Measurements from ENCODE around the gene NEK3.
"Not testable (repeated sequence)": the region's sequence is repeated elsewhere in the genome, so short reads cannot be mapped to it uniquely, and the experiment has no call there.

The NEK3 gene

GRCh38 chr13:52159159-52159982, at the start of gene NEK3:
Gene NEK3, minus strand, starts transcription at chr13:52159597. Its CDS starts 3,406 bp downstream, at chr13:52156191.
- peak; percentile 50 for DNase-seq (ENCODE audit: low read depth)

GRCh38 chr13:52208384-52208783, 49.0 kb upstream of the NEK3 start:
- not testable (repeated sequence) for DNase-seq (ENCODE audit: low read depth)

- DNase-seq (ENCODE audit: low read depth), result not testable (repeated sequence)
Observed at GRCh38 chr13:52207896-52208295, 48.5 kb upstream of the NEK3 start.

GRCh38 chr13:52207337-52207736, 47.9 kb upstream of the NEK3 start:
- not testable (repeated sequence) for DNase-seq (ENCODE audit: low read depth)

- not testable (repeated sequence) for DNase-seq (ENCODE audit: low read depth)
Observed at GRCh38 chr13:52204546-52204945, 45.1 kb upstream of the NEK3 start.

- DNase-seq (ENCODE audit: low read depth), result peak; percentile 83
Observed at GRCh38 chr13:52203864-52204263, 44.5 kb upstream of the NEK3 start.

- not testable (repeated sequence) for DNase-seq (ENCODE audit: low read depth)
Observed at GRCh38 chr13:52202506-52202905, 43.1 kb upstream of the NEK3 start.

GRCh38 chr13:52201439-52202193, 42.2 kb upstream of the NEK3 start:
- DNase-seq (ENCODE audit: low read depth), result not testable (repeated sequence)

- peak; percentile 53 for DNase-seq (ENCODE audit: low read depth)
Observed at GRCh38 chr13:52195401-52195837, 36.0 kb upstream of the NEK3 start.

- peak; percentile 63 for DNase-seq (ENCODE audit: low read depth)
Observed at GRCh38 chr13:52194184-52194868, 34.9 kb upstream of the NEK3 start.

GRCh38 chr13:52193587-52194183, 34.3 kb upstream of the NEK3 start:
- not testable (repeated sequence) for DNase-seq (ENCODE audit: low read depth)

- not testable (repeated sequence) for DNase-seq (ENCODE audit: low read depth)
Observed at GRCh38 chr13:52187424-52188187, 28.2 kb upstream of the NEK3 start.

GRCh38 chr13:52187029-52187423, 27.6 kb upstream of the NEK3 start:
- DNase-seq (ENCODE audit: low read depth), result no peak

- not testable (repeated sequence) for DNase-seq (ENCODE audit: low read depth)
Observed at GRCh38 chr13:52181316-52181954, 22.0 kb upstream of the NEK3 start.

- no peak for DNase-seq (ENCODE audit: low read depth)
Observed at GRCh38 chr13:52179925-52180324, 20.5 kb upstream of the NEK3 start.

- DNase-seq (ENCODE audit: low read depth), result no peak
Observed at GRCh38 chr13:52177276-52177675, 17.9 kb upstream of the NEK3 start.

- not testable (repeated sequence) for DNase-seq (ENCODE audit: low read depth)
Observed at GRCh38 chr13:52173970-52174369, 14.6 kb upstream of the NEK3 start.

GRCh38 chr13:52173373-52173772, 14.0 kb upstream of the NEK3 start:
- no peak for DNase-seq (ENCODE audit: low read depth)

- DNase-seq (ENCODE audit: low read depth), result not testable (repeated sequence)
Observed at GRCh38 chr13:52171686-52172085, 12.3 kb upstream of the NEK3 start.

- DNase-seq (ENCODE audit: low read depth), result not testable (repeated sequence)
Observed at GRCh38 chr13:52170828-52171391, 11.5 kb upstream of the NEK3 start.

Measured in stromal cell of bone marrow (primary cell).